ENCODE results near the gene BPTF. TPM values are rescaled to one million over a fixed set of nuclear protein-coding genes. Genes with fewer than 3 reads are reported as not detected.
"Not testable (repeated sequence)": the region's sequence is repeated elsewhere in the genome, so short reads cannot be mapped to it uniquely, and the experiment has no call there.

BPTF gene
- total and polyA plus RNA-seq, 2 experiments from 2014 or later: 38.1 to 46.3 TPM

DNA sequence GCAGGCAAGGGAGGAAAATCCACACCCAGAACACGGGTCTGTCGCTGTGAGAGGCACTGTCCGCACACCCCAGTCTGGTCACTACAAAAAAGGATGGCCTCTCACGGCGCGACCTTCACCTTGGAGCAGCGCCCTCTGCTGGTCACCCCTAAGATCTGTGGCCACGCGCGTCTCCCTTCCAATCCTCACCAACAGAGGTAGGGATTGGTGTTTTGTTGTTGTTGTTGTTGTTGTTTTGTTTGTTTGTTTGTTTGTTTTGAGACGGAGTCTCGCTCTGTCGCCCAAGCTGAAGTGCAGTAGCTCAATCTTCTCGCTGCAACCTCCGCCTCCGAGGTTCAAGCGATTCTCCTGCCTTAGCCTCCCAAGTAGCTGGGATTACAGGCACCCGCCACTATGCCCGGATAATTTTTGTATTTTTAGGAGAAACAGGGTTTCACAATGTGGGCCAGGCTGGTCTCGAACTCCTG, 185.9 kb downstream of the BPTF start:
- no peak overlapping the region for H2AFZ ChIP-seq

DNA sequence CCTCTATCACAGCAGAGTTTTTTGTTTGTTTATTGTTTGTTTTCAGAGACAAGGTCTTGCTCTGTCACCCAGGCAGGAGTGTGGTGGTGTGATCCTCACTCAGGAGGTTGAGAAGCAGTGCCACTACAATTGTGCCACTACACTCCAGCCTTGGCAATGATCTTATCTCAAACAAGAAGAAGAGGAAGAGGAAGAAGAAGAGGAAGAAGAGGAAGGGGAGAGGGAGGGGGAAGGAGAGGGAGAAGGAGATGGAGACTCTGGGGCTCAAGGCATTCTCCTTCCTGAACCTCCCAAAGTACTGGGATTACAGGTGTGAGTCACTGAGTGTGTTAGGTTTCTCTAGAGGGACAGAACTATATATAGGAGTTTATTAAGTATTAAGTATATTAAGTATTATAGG, 188.1 kb downstream of the BPTF start:
- Histone ChIP-seq H3K79me2 (no peaks in the 10 kb centered on the region), H3K4me2 (no peak overlapping the region), H3K27me3 (no peaks in the 10 kb centered on the region), H3K4me1 (ENCODE audit: insufficient read depth) (no peaks in the 10 kb centered on the region), H3K36me3 (replicated peaks; ENCODE audit: insufficient read depth, low read depth) (no peaks in the 10 kb centered on the region), H3K9me3 (ENCODE audit: low read depth) (no peaks in the 10 kb centered on the region), H3K27ac (no peak overlapping the region), H4K20me1 (ENCODE audit: insufficient read depth, poor library complexity, severe bottlenecking) (no peaks in the 10 kb centered on the region), H3K9me2 (replicated peaks; ENCODE audit: insufficient read depth) (no peaks in the 10 kb centered on the region), H2AFZ (no peak overlapping the region), H3K4me3 (no peak overlapping the region)
- TF ChIP-seq EZH2 (IDR thresholded peaks at IDR 0.05; ENCODE audit: borderline replicate concordance): no peak
- no peak for DNase-seq (ENCODE audit: low spot score)

More for the DNA sequence above, 185.9 kb downstream of the BPTF start:
- H3K79me2 ChIP-seq: no peaks in the 10 kb centered on the region
- 40% methylated on average over 17 of the region's 20 CpGs for WGBS (ENCODE audit: low lambda C conversion rate, missing lambda C conversion rate)
- no peak overlapping the region for H3K27ac ChIP-seq
- peak; percentile 55 for DNase-seq (ENCODE audit: low spot score)
- H4K20me1 ChIP-seq (ENCODE audit: insufficient read depth, poor library complexity, severe bottlenecking): no peaks in the 10 kb centered on the region
- H3K4me2 ChIP-seq: peak overlapping the region; percentile 60
- H3K9me3 ChIP-seq (ENCODE audit: low read depth): no peaks in the 10 kb centered on the region
- H3K27me3 ChIP-seq: no peaks in the 10 kb centered on the region
- TF ChIP-seq EZH2phosphoT487 (IDR thresholded peaks at IDR 0.05; ENCODE audit: low read depth, severe bottlenecking, unreplicated experiment): no peak
- TF ChIP-seq, protein P1, sequence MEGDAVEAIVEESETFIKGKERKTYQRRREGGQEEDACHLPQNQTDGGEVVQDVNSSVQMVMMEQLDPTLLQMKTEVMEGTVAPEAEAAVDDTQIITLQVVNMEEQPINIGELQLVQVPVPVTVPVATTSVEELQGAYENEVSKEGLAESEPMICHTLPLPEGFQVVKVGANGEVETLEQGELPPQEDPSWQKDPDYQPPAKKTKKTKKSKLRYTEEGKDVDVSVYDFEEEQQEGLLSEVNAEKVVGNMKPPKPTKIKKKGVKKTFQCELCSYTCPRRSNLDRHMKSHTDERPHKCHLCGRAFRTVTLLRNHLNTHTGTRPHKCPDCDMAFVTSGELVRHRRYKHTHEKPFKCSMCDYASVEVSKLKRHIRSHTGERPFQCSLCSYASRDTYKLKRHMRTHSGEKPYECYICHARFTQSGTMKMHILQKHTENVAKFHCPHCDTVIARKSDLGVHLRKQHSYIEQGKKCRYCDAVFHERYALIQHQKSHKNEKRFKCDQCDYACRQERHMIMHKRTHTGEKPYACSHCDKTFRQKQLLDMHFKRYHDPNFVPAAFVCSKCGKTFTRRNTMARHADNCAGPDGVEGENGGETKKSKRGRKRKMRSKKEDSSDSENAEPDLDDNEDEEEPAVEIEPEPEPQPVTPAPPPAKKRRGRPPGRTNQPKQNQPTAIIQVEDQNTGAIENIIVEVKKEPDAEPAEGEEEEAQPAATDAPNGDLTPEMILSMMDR (IDR thresholded peaks at IDR 0.05; ENCODE audit: poor library complexity): peak; percentile 55
- H3K4me3 ChIP-seq: no peak overlapping the region
- H3K4me1 ChIP-seq (ENCODE audit: insufficient read depth): no peaks in the 10 kb centered on the region
- H3K36me3 ChIP-seq (replicated peaks; ENCODE audit: insufficient read depth, low read depth): no peaks in the 10 kb centered on the region
- H3K9me2 ChIP-seq (replicated peaks; ENCODE audit: insufficient read depth): no peaks in the 10 kb centered on the region

DNA sequence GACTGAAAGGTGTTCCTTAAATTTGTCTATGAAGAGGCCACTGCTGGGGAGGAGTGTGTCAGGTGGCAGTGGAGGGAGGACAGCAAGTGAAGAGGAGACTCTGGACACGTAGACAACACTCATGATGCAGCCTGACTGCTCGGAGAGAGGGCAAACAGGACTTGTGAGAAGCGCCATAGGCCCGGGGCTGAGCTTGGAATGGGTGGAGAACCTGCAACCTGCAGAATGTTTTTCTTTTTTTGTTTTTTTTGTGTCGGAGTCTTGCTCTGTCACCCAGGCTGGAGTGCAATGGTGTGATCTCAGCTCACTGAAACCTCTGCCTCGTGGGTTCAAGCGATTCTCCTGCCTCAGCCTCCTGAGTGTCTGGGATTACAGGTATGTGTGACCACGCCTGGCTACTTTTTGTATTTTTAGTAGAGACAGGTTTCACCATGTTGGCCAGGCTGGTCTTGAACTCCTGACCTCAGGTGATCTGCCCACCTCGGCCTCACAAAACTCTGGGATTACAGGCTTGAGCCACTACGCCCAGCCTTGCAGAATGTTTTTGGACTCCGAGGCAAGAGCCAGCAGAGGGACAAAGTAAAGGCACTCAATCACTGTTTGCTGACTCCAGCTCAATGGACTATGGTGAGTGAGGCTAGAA, 189.9 kb downstream of the BPTF start:
- Histone ChIP-seq H3K79me2 (no peaks in the 10 kb centered on the region), H3K9me3 (ENCODE audit: low read depth) (no peaks in the 10 kb centered on the region), H3K4me2 (no peak overlapping the region), H2AFZ (no peak overlapping the region), H4K20me1 (ENCODE audit: insufficient read depth, poor library complexity, severe bottlenecking) (no peaks in the 10 kb centered on the region), H3K27ac (no peak overlapping the region), H3K27me3 (no peaks in the 10 kb centered on the region), H3K36me3 (replicated peaks; ENCODE audit: insufficient read depth, low read depth) (no peaks in the 10 kb centered on the region), H3K9me2 (replicated peaks; ENCODE audit: insufficient read depth) (no peaks in the 10 kb centered on the region), H3K4me3 (no peak overlapping the region), H3K4me1 (ENCODE audit: insufficient read depth) (no peaks in the 10 kb centered on the region)
- no peak for DNase-seq (ENCODE audit: low spot score)
- TF ChIP-seq, protein P1 (IDR thresholded peaks at IDR 0.05; ENCODE audit: poor library complexity): no peak
- TF ChIP-seq EZH2 (IDR thresholded peaks at IDR 0.05; ENCODE audit: borderline replicate concordance): no peak
- TF ChIP-seq EZH2phosphoT487 (IDR thresholded peaks at IDR 0.05; ENCODE audit: low read depth, severe bottlenecking, unreplicated experiment): no peak
- 90% methylated on average over 11 of the region's 11 CpGs for WGBS (ENCODE audit: low lambda C conversion rate, missing lambda C conversion rate)

DNA sequence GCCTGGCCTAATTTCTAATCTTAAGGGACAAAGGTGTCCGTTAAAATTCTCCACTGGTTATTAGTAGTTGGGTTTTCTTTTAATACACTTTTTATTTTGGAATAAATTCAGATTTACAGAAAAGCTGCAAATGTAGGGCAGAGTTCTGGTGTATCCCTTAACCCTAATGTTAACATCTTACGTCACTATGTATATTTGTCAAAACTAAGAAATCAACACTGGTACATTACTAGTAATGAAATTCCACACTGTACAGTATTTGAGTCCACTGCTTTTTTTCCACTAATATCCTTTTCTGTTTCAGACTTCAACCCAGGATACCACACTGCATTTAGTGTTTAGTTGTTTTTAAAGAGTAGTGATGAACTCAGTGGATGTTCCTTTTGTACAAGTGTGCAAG, 191.5 kb downstream of the BPTF start:
- no peaks in the 10 kb centered on the region for H3K36me3 ChIP-seq (replicated peaks; ENCODE audit: insufficient read depth, low read depth)
- no peaks in the 10 kb centered on the region for H3K27me3 ChIP-seq
- H3K9me3 ChIP-seq (ENCODE audit: low read depth): no peaks in the 10 kb centered on the region
- H3K4me3 ChIP-seq: no peak overlapping the region
- TF ChIP-seq EZH2 (IDR thresholded peaks at IDR 0.05; ENCODE audit: borderline replicate concordance): no peak
- no peaks in the 10 kb centered on the region for H4K20me1 ChIP-seq (ENCODE audit: insufficient read depth, poor library complexity, severe bottlenecking)
- WGBS (ENCODE audit: low lambda C conversion rate, missing lambda C conversion rate): 95% methylated on average over 2 of the region's 2 CpGs
- no peak overlapping the region for H2AFZ ChIP-seq
- H3K27ac ChIP-seq: no peak overlapping the region
- H3K9me2 ChIP-seq (replicated peaks; ENCODE audit: insufficient read depth): no peaks in the 10 kb centered on the region
- DNase-seq (ENCODE audit: low spot score): no peak
- no peak overlapping the region for H3K4me2 ChIP-seq
- H3K79me2 ChIP-seq: no peaks in the 10 kb centered on the region
- peaks cover 3% of the 10 kb centered on the region for H3K4me1 ChIP-seq (ENCODE audit: insufficient read depth)

DNA sequence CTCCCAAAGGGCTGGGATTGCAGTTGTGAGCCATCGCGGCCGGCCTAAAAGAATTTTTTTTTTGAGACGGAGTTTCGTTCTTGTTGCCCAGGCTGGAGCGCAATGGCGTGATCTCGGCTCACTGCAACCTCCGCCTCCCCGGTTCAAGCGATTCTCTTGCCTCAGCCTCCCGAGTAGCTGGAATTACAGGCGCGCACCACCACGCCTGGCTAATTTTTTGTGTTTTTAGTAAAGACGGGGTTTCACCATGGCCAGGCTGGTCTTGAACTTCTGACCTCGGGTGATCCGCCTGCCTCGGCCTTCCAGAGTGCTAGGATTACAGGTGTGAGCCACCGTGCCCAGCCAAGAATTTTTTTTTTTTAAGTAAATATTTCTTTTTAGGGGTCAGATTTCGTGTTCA, 193.2 kb downstream of the BPTF start:
- H3K27me3 ChIP-seq; H3K4me2 ChIP-seq; H4K20me1 ChIP-seq (ENCODE audit: insufficient read depth, poor library complexity, severe bottlenecking); H3K9me2 ChIP-seq (replicated peaks; ENCODE audit: insufficient read depth); DNase-seq (ENCODE audit: low spot score); H3K9me3 ChIP-seq (ENCODE audit: low read depth); H3K79me2 ChIP-seq; H2AFZ ChIP-seq; H3K36me3 ChIP-seq (replicated peaks; ENCODE audit: insufficient read depth, low read depth); H3K4me3 ChIP-seq; H3K27ac ChIP-seq; H3K4me1 ChIP-seq (ENCODE audit: insufficient read depth): not testable (repeated sequence)
- 96% methylated on average over 21 of the region's 21 CpGs for WGBS (ENCODE audit: low lambda C conversion rate, missing lambda C conversion rate)
